GM12892 (cell line): ENCODE data around the gene FBLN2.

Experiments
- DNase-seq: peaks from one replicate; pipeline ENCODE4 v3.0.0; 2011; ENCODE audit not compliant: insufficient read length
- FAIRE-seq: peaks from 2 replicates; lab custom pipeline; 2011; peaks lifted over from hg19 to GRCh38; lab: Jason Lieb, UNC
- POLR2A ChIP-seq: IDR thresholded peaks from 2 replicates; pipeline ENCODE4 v1.6.1; 2011; ENCODE audit warnings: low read depth, low read length, control low read depth
- POLR2AphosphoS5 ChIP-seq: IDR thresholded peaks from 2 replicates; pipeline ENCODE4 v1.6.1; 2011; ENCODE audit warnings: low read depth, low read length, control low read depth
- TAF1 ChIP-seq: IDR thresholded peaks from 2 replicates; pipeline ENCODE4 v1.6.1; 2011; ENCODE audit warnings: low read depth, mild to moderate bottlenecking, control low read depth, low read length, borderline replicate concordance

Gene FBLN2

GRCh38 chr3:13621381-13622221, 72.7 kb downstream of the FBLN2 start:
- DNase-seq (no peak), FAIRE-seq (no peak)
- TF ChIP-seq POLR2AphosphoS5: no peak
- no peak for TF ChIP-seq POLR2A
- no peak for TF ChIP-seq TAF1

DNA sequence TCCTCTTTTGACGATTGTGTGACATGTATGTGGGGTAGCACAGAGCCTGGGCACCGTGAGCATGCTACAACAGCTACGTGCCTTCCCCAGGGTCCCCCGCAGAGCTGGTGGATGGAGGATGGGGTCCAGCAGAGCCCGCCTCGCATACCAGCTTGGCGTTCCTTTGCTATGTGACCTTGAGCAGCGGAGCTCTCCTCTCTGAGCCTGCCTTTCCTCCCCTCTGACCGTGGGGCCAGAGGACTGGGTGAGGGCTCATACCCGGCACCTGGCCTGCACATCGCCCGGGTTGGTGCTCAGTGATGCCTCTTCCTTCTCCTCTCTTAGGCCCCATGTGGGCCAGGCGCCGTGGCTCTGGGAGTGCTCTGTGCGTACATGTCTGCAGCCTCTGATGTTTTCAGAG, 73.4 kb downstream of the FBLN2 start:
- no peak for TF ChIP-seq TAF1
- no peak for TF ChIP-seq POLR2AphosphoS5
- no peak for TF ChIP-seq POLR2A
- FAIRE-seq (no peak), DNase-seq (no peak)

DNA sequence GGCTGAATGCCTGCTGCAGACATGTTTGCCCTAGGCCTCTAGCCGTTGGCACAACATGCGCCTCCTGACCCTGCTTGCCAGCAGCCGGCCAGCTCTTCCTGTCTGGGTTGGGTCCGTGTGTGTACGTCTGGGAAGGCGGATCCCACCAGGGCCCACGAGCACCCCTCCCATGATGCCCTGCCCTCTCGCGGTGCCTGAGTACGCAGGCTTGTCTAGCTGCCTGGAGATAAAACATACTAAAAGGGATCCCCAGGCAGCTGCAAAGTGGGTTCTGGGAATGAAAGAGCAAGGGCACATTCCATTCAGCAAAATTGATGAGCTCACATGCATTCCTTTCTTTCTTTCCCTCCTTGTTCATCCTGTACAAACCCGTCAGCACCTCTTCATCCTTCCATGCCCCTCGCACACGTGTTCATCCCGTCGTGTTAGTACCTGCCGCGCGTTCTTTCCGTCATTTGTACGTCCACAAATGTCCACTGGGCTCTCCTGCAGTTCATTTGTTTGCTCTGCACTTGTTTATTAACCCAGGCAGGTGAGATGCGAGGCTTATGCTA, 74.3 kb downstream of the FBLN2 start:
- DNase-seq (no peak), FAIRE-seq (no peak)
- TF ChIP-seq POLR2A (no peak), POLR2AphosphoS5 (no peak), TAF1 (no peak)

DNA sequence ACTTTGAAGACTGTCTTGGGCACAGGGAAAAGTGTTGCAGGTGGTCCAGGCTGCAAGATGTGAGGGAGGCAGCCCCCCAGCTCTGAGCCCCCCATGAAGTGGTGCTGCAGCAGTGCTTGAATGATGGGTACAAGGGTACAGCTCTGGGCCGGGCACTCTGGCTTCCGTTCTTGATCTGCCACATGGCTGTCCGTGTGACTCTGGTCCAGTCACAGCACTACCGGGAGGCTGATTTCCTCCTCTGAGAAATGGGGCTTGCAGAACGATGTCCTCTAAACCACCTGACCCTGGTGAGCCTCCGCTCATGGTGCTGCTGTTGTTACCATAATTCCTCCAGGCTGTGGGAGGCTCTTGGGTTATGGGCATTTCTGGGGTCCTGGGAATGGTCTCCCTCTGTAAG, 75.1 kb downstream of the FBLN2 start:
- DNase-seq (no peak), FAIRE-seq (no peak)
- no peak for TF ChIP-seq POLR2A
- TF ChIP-seq TAF1: no peak
- TF ChIP-seq POLR2AphosphoS5: no peak

- no peak for DNase-seq
These were observed 75.8 kb downstream of the FBLN2 start for GRCh38 chr3:13624671-13625125.

DNA sequence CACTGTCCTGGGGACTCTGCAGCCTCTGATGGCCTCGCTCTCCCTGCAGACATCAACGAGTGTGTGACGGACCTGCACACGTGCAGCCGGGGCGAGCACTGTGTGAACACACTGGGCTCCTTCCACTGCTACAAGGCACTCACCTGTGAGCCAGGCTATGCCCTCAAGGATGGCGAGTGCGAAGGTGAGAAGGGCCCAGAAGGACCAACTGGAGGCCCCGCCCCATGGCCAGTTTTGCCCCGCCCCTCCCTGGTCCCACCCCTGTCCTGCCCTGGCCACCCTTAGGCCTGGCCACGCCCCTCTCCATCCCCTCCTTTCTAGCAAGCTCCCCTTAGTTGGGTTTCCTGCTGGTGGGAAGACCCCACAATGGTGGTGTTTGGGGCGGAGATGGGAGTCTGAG, 77.5 kb downstream of the FBLN2 start:
- TF ChIP-seq POLR2AphosphoS5 (no peak), POLR2A (no peak), TAF1 (no peak)
- FAIRE-seq (no peak), DNase-seq (no peak)

More at GRCh38 chr3:13624671-13625125, 75.8 kb downstream of the FBLN2 start:
- FAIRE-seq: no peak
- TF ChIP-seq TAF1: no peak
- no peak for TF ChIP-seq POLR2AphosphoS5
- no peak for TF ChIP-seq POLR2A

DNA sequence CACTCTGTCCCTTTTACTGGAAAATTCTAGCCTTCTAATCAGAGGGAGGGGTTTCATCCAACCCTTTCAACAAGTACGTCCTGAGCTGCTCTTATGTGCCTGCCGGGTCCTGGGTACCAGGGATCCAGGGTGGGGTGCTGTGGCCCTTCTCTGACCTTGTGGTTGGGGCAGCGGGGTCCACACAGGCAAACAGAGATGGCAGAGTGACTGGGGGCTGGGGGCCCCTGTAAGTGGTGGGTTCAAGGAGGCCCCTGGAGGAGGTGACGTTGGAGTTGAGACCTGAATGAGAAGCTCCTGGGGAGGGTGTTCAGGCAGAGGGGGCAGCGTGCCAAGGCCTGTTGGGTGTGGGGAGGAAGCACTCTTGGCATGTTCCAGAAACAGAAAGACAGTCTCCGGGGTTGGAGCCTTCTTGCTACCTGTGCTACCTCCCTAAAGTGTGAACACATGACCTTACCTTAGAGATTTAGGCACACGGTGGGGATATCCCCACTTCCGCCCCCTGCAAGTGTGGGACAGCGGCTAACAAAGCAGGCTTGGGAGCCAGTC, 78.1 kb downstream of the FBLN2 start:
- TF ChIP-seq POLR2A (no peak), POLR2AphosphoS5 (no peak), TAF1 (no peak)
- FAIRE-seq: no peak

GRCh38 chr3:13627681-13628080, 78.8 kb downstream of the FBLN2 start:
- TF ChIP-seq POLR2AphosphoS5: no peak
- TF ChIP-seq TAF1: no peak
- TF ChIP-seq POLR2A: no peak
- FAIRE-seq: no peak

More for the DNA sequence above, 78.1 kb downstream of the FBLN2 start:
- no peak for DNase-seq

DNA sequence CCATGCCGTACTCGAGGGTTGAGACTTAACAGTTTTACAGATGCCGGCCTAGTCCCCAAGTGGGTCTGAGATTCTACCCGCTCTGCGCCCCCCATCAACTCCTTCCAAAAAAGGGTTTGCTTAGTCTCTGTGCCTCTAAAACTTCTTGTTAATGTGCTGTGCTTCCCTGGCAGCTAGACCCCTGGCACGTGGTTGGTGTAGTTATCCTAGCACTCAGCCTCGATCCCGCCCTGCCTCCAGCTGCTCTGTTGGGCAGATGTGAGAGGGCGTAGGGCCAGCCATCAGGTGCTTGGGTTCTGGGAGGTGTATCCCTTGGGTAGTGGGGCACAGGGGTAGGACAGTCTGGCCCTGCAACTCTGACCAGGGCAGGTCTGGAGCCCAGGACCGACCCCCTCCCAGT, 79.5 kb downstream of the FBLN2 start:
- no peak for FAIRE-seq
- TF ChIP-seq TAF1 (no peak), POLR2AphosphoS5 (no peak), POLR2A (no peak)

More at GRCh38 chr3:13627681-13628080, 78.8 kb downstream of the FBLN2 start:
- no peak for DNase-seq

DNA sequence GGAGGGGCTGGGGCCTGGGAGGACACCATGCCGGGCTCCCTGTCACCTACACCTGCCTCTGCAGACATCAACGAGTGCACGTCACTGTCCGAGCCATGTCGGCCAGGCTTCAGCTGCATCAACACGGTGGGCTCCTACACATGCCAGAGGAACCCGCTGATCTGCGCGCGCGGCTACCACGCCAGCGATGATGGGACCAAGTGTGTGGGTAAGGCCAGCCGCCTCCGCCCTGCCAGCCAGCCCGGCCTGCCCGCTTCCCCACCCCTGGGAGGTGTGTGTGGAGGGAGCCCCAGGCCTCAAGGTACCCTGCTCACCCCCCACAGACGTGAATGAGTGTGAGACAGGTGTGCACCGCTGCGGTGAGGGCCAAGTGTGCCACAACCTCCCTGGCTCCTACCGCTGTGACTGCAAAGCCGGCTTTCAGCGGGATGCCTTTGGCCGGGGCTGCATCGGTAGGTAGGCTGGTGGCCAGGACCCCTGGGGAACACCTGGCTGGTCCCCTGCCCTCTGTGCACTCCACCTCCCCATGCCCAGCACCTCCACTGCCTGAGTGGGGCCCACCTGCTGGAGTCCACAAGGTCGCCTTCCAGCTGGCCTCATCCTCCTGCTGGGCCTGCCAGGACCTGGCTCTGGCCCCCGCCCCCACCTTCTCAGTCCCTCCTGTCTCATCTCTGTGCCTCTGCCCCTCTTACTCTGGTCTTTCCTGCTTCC, 80.1 kb downstream of the FBLN2 start:
- TF ChIP-seq POLR2A (no peak), TAF1 (no peak), POLR2AphosphoS5 (no peak)
- FAIRE-seq (no peak), DNase-seq (no peak)

More for the DNA sequence above, 79.5 kb downstream of the FBLN2 start:
- no peak for DNase-seq

DNA sequence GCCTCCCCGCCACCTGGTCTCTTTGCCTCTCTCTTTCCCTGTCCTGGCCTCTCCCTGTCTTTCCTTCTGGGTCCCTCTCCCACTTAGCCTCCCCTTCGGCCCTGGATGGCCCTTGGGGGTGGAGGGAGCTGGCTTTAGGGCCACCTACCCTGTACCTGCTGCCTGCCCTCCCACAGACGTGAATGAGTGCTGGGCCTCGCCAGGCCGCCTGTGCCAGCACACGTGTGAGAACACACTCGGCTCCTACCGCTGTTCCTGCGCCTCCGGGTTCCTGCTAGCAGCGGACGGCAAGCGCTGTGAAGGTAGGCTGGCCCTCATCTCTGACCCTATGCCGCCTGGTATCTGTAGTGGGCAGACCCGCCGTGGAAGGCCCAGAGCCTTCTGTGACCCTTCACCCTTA, 80.7 kb downstream of the FBLN2 start:
- no peak for DNase-seq
- FAIRE-seq: no peak
- TF ChIP-seq POLR2AphosphoS5: no peak
- no peak for TF ChIP-seq TAF1
- no peak for TF ChIP-seq POLR2A

GRCh38 chr3:13631256-13631655, 82.3 kb downstream of the FBLN2 start:
- FAIRE-seq (no peak), DNase-seq (no peak)
- TF ChIP-seq POLR2AphosphoS5: no peak
- no peak for TF ChIP-seq TAF1
- TF ChIP-seq POLR2A: no peak

DNA sequence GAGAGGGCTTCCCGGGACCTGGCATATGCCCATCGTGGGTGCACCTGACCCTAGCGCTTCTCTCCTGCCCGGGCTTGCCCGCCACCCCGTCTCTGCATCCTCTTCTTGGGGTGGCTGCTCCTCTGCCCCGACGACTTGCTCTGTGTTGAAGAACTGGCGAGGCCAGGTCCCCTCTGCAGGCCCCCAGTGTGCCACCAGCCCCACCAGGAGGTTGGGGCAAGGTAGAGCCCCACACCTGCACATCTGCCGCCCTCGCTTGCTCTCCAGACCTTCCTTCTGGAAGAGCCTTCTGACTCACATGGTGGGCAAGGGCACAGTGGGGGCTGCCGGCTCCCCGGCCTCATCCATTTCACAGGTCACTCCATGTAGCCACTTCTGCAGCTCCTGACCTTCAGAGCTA, 84.3 kb downstream of the FBLN2 start:
- DNase-seq (no peak), FAIRE-seq (no peak)
- TF ChIP-seq POLR2AphosphoS5 (no peak), TAF1 (no peak), POLR2A (no peak)
